ENCODE data around the gene FZD8.

The FZD8 gene

DNA sequence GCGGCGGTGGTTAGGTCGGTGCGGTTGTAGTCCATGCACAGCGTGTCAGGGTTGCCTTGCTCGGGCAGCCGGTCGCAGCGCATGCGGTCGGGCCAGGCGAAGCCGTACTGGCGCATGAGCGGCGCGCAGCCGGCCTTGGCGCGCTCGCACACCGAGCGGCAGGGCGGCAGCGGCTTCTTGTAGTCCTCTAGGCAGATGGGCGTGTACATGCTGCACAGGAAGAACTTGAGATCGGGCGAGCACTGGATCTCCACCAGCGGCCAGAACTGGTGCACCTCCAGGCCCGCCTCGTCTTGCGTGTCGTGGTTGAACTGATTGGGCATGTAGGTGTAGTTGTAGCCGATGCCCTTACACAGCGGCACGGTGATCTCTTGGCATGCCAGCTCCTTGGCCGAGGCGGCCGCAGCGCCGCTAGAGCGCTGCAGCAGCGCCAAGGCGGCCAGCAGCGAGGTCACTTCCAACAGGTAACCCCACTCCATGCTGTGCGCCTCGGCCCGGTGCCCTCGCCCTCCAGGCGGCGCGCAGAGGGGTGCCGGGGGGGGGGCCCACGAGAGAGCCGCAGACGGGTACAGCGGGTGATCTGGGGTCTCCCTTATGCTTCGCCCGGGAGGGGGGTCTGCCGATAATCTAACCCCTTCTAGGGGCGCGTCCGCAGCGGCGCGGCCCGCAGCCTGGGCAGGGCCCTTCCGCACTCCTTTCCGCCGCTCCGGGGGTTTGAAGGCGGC lies 983 bp downstream of the FZD8 start:
- DNase-seq (ENCODE audit: low read depth): no peak

DNA sequence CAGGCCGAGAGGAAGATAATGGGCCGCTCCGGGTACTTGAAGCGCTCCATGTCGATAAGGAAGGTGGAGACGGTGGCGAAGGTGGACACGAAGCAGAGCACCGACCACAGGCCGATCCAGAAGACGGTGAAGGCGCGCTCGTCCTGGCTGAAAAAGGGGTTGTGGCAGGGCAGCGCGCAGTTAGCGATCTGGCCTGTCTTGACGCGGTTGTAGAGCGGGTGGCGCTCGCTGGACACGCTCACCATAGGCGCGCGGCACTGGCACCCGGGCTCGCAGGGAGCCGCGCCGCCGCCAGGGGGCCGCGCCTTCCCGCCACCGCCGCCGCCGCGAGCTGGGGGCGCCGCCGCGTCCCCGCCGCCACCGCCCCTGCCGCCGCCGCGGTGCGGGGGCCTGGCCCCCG lies 1.6 kb downstream of the FZD8 start:
- no peak for DNase-seq (ENCODE audit: low read depth)

DNA sequence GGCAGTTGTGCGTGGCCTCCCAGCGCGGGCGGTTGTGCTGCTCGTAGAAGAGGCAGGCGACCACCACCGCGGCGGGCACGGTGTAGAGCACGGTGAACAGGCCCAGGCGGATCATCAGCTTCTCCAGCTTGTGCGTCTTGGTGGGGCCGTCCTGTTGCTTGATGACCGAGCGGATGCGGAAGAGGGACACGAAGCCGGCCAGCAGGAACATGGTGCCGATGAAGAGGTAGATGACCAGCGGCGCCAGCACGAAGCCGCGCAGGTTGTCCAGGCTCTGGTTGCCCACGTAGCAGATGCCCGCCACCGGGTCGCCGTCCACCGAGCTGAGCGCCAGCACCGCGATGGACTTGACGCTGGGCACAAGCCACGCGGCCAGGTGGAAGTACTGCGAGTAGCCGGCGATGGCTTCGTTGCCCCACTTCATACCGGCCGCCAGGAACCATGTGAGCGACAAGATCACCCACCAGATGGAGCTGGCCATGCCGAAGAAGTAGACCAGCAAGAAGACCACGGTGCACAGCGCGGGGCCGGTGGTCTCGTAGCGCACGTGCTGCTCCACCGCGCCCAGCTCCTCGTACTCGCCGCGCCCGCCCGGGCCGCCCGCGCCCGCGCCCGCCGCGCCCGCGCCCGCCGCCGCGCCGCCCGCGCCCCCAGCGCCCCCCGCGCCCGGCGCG lies 2.2 kb downstream of the FZD8 start:
- DNase-seq (ENCODE audit: low read depth): no peak

DNA sequence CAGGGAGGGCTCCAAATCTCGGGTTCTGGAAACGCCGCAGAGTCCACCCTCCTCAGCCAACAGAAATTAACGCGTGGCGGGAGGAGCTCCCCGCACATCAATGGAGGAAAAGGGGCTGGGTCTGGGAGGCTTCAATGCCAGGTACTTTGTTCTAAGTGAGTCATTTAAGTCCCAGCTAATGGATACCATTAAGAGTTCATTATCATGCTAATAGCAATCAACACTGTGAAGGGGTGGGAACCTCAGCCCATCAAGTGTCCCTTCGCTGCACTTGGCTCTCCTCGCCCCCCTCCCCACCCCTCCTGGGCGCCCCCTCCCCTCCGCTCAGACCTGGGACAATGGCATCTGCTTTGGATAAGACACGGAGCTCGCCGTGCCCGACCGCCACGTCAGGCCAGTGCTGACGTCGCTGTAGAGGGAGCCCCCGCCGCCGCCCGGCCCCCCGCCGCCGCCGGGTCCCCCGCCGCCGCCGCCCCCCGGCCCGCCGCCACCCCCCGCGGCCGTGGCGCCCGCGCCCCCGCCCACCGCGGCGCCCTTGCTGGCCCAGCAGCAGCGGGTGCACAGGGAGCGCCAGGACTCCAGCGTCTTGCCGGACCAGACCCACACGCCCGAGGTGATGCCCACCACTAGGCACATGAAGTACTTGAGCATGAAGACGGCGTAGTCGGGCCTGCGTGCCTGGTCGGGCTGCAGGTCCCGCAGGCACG lies 2.9 kb downstream of the FZD8 start:
- DNase-seq (ENCODE audit: low read depth): no peak

DNA sequence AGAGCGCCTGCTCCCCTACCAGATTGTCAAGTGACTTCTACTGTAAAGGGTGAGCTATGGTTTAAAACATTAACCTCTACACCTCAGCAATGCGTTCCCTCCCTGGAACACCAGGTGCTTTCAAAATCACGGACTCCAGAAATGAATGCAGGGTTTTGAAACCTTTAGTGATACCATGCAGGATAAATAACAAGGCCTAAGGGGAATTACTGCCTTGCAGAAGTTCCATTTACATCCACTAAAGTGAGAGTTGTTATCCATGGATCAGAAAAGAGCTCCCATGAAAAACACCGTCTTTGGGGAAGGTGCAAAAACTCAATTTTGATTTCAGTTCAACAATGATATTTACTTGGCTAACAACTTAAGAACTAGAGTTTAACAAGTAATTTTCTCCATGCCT lies 4.0 kb downstream of the FZD8 start:
- DNase-seq (ENCODE audit: low read depth): no peak

DNA sequence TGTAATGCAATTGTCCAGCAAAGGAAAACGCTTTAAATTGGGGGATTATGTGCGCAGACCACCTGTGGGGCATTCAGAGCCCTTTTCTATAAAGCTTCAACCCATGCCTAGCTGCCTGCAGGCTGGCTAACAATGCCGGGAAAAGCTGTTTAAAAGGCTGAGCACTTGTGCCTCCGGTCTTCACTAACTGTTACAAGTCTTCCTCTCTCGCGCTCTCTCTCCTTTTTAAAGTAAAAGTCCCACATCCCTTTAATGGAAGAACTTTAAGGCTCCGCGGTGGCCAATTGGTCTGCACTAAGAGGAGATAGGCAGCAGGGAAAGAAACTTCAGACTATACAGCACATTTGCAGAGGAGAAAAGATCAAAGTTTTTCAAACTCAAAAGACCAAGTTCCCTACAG lies 4.6 kb downstream of the FZD8 start:
- DNase-seq (ENCODE audit: low read depth): no peak

DNA sequence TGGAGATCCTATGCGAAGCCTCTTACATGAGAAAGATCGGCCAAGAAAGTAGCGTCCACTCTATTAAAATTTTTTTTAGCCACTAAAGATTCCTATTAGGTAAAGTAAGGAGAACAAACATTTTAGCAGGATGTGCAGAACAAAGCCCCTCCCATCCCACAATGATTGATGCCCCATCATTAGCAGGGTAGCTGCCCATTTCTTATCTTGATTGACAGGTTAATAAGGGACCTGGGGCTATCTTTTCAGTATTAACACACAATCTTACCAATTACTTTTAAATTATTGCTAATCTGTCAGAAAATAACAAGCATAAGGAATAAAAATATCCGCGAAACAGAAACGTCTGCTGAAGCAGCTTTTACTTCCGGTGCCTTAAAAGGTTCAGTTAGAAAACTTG lies 5.1 kb downstream of the FZD8 start:
- DNase-seq (ENCODE audit: low read depth): no peak

DNA sequence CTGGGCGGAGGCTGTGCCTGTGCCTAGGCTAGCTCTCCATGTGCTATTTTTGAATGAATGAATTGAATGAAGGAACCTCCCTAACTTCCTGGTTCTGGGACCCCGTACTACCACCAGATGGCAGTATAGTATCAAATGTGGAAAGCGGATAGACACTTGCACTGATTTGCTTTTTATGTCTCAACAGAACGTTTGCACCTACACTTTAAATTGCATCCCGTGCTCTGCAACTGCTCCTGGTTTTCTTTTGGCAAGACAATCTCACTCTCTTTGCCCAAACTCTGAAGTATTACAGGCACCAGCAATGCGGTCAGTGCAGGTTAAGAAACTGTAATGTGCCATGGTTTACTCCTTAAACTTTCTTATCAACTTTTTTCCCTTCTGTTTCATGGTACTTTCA lies 6.5 kb downstream of the FZD8 start:
- DNase-seq (ENCODE audit: low read depth): no peak

DNA sequence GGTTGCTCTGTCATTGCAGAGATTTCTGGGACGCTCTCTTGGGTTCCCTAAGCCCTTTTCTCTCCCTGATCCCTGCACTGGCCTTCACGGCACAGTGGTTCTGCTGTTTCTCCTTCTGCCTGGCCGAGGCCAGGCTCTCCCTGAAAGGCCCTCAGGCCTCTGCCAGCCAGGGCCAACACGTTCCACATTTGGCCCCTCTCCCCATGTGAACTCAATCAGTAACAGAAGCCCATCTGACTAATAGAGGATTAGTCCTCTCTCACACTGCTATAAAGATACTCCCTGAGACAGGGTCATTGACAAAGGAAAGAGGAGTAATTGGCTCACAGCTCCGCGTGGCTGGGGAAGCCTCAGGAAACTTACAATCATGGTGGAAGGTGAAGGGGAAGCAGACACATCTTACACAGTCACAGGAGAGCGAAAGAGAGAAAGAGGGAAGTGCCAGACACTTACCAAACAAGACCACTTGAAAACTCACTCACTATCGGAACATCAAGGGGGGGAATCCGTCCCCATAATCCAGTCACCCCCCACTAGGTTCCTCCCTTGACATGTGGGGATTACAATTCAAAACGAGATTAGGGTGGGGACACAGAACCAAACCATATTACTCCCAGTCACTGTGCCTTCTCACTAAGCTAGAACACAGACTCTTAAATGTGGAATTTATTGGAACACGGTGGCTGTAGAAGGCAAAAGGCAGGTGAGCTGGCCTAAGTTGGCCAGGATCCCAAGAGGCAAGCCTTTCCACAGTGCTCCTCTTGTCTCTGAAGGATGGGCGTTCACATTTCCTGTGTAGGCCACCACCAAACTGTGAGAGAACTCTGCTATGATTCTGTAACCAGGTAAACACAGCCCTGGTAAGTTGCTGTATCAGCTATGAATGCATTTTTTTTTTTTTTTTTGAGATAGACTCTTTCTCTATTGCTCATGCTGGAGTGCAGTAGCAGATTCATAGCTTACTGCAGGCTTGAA lies 8.8 kb downstream of the FZD8 start:
- no peak for DNase-seq (ENCODE audit: low read depth)

DNA sequence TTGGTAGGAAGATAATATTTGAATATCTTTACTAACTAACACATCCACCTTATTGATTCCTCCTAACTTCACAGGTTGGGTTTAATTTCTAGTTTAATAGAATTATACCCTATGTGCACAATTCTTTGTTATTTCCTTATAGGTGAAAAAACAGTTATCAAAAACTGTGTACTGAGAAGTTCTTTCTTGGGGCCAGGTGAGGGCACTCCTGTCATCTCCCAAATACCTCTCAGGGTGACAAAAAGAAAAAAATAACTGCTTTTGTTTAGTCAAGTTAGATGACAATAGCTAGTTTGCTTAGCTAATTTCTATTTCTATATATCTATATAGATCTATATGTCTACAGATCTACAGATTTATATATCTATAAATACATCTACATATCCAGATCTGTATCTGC lies 10.1 kb downstream of the FZD8 start:
- no peak for DNase-seq (ENCODE audit: low read depth)

DNA sequence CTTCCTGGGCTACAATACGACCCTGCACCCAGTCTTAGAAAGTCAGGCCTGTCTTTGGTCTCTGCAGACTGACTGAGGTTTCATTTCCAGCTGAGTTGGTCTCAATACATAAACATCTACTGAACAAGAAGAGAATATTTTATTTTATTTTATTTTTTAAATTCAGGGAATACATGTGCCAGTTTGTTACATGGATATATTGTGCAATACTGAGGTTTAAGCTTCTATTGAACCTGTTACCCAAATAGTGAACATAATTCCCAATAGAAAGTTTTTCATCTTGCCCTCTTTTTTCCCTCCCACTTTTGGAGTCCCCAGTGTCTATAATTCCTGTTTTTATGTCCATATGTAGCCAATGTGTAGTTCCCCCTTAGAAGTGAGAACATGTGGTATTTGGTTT lies 10.7 kb downstream of the FZD8 start:
- no peak for DNase-seq (ENCODE audit: low read depth)

DNA sequence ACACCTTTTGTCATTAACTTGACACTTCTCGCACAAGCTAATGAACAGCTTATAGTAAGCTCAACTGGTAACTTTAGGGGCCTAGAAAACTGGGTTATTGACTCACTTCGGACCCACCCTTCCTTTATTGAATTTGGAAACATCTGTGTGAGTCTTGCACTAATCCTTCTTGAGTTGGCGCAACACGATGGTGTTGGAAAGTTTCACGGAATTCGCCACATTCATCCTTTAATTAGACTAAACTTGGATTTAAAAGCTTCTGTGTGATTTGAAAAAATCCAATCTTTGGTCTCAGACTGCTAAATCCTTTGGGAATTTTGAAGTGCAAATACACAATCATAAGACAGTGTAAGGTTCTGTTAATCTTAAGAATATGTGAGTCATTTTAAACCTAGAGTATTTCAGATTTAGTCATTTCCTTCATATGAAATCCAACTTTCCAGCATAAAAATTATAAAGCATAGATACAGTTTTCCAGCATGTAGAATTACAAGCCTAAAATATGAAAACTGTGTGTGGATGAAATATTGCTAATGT lies 15.1 kb downstream of the FZD8 start:
- no peak for DNase-seq (ENCODE audit: low read depth)

DNA sequence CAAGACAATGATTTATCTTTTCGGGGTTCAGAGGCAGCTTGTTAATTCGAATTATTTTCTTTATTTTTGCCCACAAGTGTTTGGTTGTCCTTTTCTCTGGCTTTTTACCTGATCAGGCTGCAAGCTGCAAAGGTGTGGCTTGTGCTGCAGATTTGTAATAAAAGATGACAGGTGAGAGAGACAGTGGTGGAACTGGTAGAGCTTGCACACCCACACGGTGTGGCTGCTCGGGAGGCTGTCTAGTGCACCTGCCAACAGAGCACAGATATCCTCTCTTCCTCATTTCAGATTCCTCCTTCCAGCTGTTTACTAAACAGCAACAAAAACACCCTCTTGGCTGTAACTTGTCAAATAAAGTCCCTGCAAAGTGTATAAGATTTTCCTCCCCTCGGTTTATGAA lies 27.8 kb downstream of the FZD8 start:
- no peak for DNase-seq (ENCODE audit: low read depth)

DNA sequence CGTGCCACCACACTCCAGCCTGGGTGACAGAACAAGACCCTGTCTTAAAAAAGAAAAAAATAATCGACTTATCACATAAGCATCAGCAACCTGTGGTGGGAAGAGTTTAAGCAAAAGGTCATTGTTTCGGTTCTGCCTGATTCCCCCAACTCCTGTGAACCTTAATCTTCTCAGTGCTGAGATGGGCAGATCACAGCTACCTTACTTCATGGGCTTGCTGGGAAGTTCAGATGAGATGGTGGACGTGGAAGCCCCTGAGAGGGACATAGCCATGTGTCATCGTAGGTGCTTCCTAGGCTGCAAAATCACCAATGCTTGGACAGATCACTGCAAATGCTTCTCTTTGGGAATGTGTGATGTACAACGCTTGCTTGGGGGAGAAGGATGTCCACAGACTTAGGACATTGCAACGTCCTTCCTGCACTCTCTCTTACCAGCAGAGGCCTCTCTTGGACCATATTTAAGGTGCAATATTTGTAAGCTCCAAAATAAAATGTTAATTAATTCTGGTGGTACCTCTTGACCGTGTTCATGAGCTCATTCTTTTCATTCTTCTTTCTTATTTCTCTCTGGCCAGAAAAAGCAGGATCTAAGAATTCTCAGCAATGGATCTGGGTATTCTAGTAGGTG lies 28.4 kb downstream of the FZD8 start:
- no peak for DNase-seq (ENCODE audit: low read depth)

DNA sequence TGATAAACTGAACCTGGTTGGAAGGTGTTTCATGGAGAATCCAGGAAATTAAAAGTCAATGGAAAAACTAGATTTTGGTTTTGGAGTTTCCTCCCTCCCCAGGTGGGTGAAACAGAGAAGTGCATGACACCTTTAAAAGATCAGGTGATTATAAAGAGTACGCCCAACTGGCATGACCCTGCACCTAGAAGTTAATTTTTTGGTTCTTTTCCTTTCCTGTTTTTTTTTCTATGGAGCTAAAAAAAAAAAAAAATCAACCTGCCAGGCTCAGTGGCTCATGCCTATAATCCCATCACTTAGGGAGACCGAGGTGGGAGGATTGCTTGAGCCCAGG lies 29.0 kb downstream of the FZD8 start:
- DNase-seq (ENCODE audit: low read depth): no peak

DNA sequence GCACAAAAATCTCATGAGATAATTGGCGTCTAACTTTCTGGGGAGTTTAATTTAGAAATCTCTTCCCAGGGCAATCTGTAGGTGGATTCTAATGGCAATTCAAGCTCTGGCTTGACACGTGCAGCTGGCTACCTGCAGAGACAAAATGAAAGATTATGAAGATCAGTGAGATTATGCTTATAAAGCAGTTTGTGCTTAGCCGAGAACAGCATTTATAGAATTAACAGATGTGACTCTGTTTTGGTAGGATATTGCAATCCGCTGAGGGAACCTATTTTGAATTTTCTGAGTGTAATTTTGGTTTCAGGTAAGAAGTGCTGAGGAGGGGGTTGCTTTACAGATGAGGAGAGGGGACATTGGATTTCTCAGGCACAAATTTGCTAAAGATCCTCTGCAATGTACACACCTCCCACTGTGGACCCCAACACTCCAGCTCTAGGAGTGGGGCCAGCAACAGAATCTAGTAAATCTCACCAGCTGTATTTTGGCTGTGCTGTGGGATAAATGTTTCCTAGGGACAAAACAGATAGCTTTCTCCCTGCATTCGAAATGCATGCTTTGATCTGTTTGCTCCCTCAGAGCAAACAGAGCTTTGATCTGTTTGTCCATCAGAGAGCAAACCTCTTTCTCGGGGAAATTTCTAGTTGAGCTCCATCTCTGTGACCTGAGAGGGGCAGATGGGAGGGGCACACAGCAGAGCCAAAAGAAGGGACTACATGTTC lies 29.6 kb downstream of the FZD8 start:
- no peak for DNase-seq (ENCODE audit: low read depth)

DNA sequence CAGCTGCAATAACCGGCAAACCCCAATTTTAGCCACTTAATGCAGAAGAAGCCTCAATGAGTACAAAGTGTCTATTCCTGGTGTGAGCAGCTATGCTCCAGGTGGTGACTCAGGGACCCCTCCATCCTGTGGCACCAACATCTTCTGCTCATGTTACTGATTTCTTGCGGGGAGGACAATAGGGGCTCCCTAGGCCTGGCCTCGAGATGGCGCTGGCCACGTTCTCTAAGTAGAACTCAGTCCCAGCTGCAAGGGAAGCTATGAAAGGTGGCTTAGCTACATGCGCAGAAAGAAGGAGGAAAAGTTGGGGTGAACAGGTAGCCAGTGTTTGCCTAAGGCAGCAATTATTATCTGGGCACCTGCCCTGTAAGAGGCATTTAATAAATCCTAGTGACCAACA lies 30.3 kb downstream of the FZD8 start:
- no peak for DNase-seq (ENCODE audit: low read depth)

DNA sequence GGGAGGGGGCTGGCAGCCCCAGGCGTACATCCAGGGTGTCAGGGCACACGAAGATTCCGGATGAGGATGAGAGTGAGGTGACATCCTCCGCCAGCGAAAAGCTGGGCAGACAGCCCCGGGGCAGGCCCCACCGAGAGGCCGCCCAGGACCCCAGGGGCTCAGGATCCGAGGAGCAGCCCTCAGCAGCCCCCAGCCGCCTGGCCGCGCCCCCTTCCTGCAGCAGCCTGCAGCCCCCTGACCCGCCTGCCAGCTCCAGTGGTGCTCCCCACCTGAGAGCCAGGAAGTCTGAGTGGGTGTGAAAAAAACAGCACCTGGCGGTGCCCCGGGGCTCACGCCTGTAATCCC lies 33.8 kb downstream of the FZD8 start:
- DNase-seq (ENCODE audit: low read depth): no peak

DNA sequence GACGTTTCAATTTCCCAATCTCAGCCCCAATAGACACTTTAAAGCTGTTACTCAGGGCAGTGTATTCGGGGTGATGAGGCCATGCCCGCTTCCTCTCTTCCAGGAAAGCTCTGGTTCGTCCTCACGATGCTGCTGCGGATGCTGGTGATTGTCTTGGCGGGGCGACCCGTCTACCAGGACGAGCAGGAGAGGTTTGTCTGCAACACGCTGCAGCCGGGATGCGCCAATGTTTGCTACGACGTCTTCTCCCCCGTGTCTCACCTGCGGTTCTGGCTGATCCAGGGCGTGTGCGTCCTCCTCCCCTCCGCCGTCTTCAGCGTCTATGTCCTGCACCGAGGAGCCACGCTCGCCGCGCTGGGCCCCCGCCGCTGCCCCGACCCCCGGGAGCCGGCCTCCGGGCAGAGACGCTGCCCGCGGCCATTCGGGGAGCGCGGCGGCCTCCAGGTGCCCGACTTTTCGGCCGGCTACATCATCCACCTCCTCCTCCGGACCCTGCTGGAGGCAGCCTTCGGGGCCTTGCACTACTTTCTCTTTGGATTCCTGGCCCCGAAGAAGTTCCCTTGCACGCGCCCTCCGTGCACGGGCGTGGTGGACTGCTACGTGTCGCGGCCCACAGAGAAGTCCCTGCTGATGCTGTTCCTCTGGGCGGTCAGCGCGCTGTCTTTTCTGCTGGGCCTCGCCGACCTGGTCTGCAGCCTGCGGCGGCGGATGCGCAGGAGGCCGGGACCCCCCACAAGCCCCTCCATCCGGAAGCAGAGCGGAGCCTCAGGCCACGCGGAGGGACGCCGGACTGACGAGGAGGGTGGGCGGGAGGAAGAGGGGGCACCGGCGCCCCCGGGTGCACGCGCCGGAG lies 34.4 kb downstream of the FZD8 start:
- DNase-seq (ENCODE audit: low read depth): no peak

DNA sequence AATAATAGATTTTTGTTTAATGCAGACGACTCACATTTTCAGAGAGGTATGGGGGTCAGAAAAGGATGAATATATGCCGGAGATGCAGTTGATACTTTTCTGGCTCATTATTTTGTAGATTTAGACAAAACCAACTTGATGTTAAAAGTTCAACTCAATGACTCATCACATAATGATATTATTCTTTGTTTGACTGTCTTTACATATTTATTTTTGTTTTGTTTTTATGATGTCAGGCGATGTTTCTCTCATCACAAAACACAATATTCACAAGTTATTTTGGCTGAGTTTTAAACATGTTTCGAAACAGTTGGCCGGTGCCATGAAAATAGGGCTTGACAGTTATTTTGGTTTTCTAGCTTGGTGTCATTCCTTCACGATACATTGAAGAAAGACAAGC lies 35.7 kb downstream of the FZD8 start:
- DNase-seq (ENCODE audit: low read depth): no peak
